HG03108 (cell line): Measurements from ENCODE around the gene AP1S3.
"Not testable (repeated sequence)": the region's sequence is repeated elsewhere in the genome, so short reads cannot be mapped to it uniquely, and the experiment has no call there.

ENCODE experiments used
- ATAC-seq: cut with Tn5 transposase; IDR thresholded peaks from one replicate; pipeline ENCODE4 v1.9.1; 2021; ENCODE audit warnings: moderate library complexity; ENCODE audit not compliant: unreplicated experiment

Gene AP1S3

DNA sequence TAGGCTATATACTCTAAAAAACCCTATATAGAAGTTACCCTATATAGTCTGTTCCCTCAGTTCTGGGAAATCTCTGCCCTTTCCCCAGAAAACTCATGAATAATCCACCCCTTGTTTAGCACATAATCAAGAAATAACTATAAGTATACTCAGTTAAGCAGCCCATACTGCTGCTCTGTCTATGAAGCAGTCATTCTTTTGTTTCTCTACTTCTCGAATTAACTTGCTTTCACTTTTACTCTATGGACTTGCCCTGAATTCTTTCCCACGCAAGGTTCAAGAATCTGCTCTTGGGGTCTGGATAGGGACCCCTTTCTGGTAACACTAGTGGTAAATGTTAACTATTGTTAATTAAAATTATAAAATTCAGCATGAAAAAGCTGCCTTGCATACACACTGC lies 17.4 kb upstream of the AP1S3 start:
- peak; percentile 49 for ATAC-seq

DNA sequence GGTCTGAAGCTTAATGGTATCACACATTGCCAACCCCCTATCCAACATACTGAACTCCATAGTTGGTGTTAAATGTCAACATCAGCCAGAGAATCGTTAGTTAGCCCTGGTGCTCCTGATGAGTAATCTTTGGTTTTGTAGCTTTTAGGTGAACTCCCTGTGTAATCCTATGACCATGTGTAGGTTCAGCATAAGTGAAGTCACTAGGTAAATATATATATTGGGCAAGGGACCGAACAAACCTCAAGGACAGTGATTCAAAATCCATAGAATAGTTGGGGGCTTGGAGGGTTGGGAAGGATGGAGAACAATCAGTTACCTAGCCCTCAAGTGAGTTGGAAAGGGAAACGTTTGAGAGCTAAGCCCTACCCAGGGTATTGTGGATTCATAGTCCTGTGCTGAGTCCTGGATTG lies 16.0 kb upstream of the AP1S3 start:
- no peak for ATAC-seq

DNA sequence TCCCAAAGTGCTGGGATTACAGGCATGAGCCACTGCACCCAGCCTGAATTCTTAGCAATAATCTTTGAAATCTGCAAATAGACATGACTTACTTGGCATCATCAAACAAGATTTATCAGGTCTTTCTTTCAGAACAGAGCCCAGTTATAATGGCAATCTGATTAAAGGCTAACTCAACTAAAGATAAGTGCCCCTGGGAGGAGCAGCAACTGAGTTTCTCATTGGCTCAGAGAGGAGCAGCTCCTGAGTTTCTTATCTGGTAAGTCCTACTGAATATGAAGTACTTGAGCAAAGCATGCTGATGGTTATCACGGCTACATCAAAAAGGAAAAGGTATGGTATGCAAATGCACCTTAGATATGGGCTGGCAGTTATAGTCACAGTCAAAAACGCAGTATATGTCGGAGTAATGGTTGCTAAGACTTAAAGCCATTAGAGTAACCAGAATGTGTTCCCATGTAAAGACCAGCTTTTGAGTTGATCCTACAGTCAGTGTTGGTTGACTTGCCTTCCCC lies 15.0 kb upstream of the AP1S3 start:
- ATAC-seq, result no peak

DNA sequence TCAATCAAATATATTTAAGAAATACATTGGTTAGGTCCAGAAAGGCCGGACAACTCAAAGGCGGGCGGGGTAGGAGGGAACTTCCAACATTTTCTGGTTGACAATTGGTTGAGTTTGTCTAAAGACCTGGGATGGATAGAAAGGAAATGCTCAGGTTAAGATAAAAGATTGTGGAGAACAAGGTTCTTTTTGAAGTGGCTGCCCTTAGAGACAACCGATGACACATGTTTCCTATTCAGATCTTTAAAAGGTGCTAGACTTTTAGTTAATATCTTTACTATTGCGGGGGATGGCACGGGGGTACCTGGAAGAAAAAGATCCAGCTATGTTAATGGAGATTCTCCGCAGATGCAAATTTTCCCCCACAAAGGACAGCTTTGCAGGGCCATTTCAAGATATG lies 10.0 kb upstream of the AP1S3 start:
- ATAC-seq, result no peak

DNA sequence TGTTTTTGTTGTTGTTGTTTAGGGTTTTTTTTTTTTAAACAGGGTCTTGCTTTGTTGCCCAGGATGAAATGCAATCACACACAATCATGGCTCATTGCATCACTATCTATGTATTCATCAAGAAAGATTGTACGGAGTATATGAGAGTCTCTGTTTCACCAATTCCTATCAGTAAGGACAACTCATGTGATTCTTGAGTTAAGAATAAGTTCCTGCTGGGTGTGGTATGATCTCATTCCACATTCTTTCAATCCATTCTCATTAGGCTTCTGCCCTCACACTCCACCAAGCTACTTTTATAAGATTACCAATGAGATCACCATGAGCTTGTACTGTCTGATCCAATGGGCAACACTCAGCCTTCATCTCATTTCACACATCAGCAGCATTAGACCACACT lies 9.1 kb upstream of the AP1S3 start:
- ATAC-seq, result no peak

DNA sequence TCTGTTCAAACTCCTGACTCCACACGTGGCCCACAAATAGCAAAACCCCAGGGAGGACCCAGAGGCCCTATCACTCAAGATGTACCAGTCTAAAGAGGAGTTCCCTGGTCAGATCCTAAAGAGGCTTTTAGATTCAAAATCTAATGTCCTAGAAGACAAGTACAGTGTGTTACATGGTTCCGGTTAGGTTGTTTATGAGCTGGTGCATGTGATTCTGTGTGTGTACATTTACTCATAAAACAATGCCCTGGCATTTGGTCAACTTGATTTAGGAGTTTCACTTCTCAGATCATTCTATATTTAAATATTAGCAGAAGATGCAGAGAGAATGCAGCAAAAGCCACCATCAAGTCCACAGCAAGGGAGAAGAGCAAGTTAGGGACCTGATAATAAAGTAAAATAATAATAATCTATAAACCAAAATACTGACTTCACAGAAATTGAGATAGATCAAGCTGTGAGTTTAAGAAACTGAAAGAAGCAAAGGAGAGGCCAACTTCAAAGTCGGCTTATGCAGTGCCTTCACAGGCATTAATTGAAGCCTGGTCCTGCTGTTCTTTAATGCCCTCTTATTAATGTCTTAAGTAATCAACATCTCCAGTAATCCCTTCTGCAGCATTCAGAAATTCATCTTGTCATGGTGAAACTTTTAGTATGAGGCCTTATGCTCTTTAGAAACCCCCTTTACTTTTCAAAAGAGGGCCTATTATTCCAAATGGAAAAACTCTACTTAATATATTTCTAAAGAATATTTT lies 4.2 kb upstream of the AP1S3 start:
- no peak for ATAC-seq

DNA sequence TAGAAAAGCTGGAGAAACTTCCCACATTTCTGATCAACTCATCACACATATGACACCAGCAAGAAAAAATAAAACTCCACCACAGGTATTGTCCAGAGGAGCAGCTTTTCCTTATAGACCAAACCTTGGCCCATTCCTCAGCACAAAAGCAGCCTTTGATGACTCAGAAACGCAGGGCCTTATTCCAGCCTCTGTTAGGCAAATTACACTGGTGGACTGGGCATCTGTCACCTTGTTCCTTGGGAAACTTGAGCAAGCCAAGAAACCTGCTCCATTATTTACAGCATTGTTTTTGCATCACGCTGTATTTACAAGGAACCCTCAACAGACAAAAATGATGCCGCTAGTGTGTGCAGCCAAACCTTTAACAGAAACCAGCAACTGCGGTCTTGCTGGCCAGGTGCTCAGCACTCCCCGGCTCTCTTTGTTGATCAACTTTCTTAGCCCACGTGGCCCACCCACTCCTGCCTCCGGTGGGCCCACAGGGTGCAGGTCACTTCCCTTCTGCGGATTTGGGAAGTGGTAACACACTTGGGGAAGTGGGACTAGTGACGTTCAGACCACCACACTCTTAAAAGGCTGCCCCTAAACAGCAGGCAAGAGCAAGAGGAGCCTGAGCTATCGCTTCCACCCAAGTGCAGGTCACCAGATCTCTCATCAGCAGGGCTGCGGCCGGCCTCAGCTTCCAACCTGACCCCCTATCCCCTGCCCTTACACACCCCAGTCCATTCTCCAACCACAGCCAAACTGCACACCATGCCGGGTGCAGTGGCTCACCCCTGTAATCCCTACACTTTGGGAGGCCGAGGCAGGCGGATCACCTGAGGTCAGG lies 1.5 kb downstream of the AP1S3 start:
- ATAC-seq, result peak; percentile 73

DNA sequence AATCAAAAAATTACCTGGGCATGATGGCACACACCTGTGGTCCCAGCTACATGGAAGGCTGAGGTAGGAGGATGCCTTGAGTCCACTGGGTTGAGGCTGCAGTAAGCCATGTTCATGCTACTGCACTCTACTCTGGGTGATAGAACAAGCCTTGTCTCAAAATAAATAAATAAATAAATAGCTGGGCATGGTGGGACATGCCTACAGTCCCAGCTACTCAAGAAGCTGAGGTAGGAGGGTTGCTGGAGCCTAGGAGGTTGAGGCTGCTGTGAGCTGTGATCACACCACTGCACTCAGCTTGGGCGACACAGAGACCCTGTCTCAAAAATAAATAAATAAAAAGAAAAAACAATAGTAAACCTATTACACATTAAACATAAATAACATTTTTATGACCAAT lies 3.0 kb downstream of the AP1S3 start:
- ATAC-seq, result no peak

DNA sequence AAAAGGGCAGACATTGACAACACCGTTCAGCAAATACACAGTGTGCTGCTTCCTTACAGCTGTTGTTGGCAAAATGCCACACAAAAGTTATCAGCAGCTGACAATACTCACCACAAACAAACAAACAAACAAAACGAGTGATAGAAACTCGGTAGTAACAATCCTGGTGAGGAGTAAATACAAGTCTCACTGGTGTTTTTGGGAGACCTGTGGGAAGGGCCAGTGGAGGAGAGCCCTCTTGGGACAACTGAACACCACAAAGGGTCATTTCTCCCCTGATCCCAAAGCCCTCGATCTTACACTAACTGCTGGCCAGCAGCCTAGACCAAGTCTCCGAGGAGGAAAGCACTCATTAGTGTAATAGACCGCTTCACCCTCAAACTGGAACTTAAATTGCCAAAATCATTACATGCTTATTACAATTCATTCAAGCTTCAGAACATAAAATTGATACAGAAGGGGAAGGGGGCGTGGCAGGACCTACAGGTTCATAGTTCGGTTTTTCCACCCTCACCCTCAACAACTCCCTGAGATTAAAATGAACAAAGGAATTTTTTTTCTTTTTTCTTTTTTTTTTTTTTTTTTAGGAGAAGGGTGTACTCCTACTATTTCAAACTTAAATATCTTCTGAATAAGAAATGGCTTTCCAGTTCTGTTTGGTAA lies 5.0 kb downstream of the AP1S3 start:
- no peak for ATAC-seq

DNA sequence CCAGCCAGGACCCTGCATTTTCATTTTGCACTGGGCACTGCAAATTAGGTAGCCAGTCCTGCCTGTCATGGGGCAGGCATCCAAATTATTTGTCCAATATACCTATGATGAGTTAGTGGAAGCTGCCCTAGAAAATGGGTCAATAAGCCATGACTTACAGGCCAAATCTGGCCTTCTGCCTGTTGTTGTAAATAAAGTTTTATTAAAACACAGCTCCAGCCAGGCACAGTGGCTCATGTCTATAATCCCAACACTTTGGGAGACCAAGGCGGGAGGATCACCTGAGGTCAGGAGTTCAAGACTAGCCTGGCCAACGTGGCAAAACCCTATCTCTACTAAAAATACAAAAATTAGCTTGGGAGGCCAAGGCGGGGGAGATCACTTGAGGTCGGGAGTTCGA lies 8.3 kb downstream of the AP1S3 start:
- ATAC-seq, result no peak

DNA sequence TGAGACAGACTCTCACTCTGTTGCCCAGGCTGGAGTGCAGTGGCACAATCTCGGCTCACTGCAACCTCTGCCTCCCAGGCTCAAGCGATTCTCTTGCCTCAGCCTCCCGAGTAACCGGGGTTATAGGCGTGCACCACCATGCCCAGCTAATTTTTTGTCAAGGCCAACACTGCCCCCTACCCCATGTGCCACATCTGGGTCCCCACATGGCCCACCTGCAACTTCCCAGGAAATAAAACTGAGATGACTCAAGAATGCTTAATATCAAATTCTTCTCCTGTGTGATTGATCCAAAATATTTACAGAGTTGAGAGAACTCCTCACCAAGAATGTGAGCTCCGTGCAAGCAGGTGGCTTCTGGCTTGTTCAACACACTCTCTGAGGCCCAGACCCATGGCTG lies 9.1 kb downstream of the AP1S3 start:
- ATAC-seq, result no peak

DNA sequence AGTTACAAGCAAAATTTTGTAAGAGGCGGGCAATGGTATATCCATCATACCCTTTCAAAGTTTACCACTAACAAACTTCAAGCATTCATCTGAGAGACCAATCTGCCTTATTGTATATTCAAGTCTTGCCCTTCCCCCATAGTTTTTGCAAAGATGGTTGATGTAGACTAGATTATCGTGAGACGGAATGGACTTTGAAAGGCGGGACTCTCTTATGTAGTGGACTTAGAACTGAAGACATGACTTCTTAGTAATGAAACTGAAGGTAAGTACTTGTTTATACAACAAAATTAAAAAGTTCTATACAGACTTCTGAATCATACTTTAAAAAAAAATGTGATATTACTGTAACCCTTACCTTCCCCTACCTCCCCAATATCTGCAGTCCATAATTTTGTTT lies 10.4 kb downstream of the AP1S3 start:
- ATAC-seq, result no peak

DNA sequence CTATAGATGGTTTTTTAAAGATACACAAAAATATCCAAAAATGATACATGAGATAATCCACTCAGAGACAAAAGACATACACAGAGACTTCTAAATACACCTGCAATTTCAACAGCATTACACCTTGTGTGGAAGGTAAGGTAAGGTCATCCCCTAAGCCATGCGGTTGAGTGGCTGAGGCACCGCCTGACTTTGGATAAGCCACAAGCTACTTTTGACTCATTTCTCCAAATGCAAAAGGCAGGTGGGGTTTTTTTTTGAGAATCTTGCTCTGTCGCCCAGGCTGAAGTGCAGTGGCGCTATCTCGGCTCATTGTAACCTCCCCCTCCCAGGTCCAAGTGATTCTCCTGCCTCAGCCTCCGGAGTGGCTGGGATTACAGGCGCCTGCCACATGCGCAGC lies 13.1 kb downstream of the AP1S3 start:
- no peak for ATAC-seq

DNA sequence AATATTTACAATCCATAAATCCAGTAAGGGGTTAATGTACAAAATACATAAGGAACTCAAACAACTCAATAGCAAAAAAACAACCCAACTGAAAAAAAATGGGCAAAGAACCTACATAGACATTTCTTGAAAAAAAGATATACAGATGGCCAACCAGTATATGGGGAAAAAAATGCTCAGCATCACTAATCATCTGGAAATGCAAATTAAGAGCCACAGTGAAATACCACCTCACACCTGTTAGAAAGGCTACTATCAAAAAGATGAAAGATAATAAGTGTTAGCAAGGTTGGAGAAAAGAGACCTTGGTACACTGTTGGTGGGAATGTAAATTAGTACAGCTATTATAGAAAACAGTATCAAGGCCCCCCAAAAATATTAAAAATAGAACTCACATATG lies 14.6 kb downstream of the AP1S3 start:
- ATAC-seq, result no peak

DNA sequence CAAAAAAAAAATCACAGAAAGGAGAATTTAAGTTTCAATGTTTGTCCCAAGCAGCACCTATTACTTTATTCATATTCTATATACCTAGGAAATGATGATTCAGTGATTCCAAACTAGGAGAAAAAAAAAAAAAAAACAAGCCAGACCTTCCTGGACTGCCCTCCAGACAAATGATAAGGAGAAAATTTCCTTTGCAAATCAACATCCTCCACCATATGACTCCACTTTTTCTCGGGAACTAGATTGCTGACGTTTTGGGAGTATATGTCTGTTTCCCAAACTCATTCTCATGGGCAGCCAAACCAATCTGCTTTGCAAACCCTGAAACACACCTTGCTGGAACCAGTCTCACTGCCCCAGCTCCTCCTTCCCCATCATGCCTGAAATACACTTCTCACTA lies 16.8 kb downstream of the AP1S3 start:
- no peak for ATAC-seq

DNA sequence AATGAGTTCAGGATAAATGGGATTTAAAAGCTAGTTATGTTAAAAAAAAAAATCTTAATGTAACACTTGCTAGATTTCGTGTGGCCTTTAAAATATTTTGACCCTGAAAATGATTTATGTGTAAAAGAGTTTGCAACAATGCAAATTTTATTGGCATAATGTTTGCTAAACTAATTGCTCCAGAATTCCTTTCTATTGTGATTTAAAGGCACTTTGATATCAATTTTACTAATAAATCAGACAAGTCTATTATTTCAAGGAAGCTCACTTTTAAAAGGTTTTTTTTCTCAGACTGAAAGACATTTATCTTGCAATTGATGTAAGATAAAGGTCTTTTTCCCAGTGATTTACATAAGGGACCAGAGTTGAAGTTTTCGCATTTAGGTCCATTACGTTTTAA lies 17.5 kb downstream of the AP1S3 start:
- no peak for ATAC-seq

DNA sequence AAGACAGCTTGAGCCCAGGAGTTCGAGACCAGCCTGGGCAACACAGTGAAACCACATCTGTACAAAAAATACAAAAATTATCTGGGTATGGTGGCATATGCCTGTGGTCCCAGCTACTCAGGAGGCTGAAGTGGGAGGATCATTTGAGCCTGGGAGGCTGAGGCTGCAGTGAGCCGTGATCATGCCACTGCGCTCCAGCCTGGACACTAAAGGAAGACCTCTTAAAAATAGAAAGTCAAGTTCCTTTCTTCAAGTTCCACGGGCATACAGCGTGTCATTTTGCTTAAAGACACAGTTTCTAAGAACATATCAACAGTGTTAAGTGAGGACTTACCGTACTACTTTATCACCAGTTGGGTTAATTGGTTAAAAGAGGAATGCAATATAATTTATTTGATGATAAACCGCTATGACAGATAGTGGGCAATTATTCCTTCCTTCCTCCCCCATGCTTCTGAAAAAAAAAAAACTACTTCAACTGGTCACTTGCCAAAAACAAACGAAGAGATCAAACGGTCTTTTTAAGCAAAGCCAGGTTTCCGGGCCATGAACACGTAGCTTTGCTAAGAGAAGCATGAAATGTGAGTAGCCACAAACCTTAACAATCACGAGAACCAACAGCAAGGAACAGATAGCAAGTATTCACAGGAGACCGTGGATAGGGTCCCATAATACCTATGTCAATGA lies 21.4 kb downstream of the AP1S3 start:
- no peak for ATAC-seq

DNA sequence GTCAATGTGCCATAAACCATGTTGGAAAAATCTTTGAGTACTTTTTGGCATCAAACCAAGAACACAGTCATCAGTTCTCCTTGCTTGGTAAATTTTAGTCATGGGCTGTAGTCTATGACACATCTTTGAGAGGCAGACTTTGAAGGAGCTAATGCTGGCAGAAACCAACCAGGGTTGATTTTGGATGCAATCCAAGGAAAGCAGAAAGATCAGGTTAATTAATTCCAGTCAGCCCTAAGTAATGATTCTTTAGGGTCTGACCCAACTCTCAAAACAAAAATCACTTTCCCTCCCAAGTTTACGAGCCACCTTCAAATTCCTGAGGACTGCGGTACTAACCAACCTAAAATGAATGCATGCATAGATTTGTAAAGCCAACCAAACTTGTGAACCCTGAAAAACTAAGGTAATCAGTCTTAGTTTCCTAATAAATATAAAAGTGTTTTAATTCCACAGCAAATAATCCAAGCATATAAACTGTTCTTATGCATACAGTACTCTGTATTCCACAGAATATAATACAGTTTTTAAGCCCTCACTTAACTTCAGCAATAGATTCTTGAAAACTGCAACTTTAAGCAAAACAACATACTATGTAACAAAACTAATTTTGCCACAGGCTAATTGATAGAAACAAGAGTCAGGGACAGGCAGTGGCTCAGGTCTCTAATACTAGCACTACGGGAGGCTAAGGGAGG lies 22.0 kb downstream of the AP1S3 start:
- no peak for ATAC-seq

DNA sequence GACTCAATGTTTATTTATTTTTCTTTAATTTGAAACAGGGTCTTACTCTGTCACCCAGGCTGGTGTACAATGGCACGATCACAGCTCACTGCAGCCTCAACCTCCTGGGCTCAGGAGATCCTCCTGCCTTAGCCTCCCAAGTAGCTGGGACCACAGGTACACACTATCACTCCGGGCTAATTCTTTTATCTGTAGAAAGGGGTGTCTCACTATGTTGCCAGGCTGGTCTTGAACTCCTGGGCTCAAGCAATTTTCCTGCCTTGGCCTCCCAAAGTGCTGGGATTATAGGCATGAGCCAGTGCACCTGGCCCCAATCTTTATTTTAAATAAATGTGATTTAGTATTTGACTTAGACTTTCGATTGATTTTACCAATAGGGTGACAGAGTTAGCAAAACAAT lies 22.6 kb downstream of the AP1S3 start:
- not testable (repeated sequence) for ATAC-seq

DNA sequence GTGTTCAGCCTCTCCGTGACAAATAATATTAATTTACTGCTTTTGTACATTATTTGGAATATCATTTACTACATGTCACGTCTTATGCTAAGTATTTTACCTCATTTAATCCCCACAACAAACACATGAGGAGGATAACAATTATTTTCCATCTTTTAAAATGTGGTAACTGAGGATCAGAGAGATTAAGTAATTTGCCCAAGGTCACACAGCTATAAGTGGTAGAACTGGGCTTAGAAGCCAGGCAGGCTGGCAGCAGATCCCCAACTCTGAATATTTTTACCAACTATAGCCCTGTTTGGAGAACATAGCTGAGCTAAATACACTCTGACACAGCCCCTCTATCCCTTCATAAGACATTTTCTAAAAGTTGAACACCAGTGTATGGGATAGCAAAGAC lies 24.1 kb downstream of the AP1S3 start:
- no peak for ATAC-seq

DNA sequence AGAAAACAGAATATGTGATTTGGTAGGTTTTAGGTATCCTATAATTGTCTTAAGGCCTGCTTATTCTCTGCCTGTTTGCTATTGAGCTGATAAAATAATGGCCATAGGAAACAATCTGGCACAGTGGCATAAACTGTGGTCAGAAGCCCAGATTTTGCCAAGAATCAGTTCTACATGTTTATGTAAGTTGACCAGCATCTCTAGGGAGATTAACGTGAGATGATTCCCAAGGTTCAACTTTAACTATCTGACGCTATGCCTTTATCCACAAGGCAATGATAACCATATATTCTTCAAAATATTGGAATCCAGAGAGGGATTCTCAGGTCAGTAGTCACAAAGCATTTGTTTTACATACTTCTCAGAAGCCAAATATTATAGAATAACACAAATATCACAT lies 25.6 kb downstream of the AP1S3 start:
- no peak for ATAC-seq
